Epithelial cell of esophagus (primary cell): ENCODE results near the gene EIF4EBP2.

ENCODE experiments used
- DNase-seq: peaks from one replicate; pipeline ENCODE4 v3.0.0; 2010; ENCODE audit warnings: low read depth
- H3K4me3 ChIP-seq: 2 replicates; pipeline ENCODE4 v1.5.1; 2011; ENCODE audit warnings: mild to moderate bottlenecking, low read length, control low read depth
- TF ChIP-seq, protein P1 (sequence below): IDR thresholded peaks from 2 replicates; pipeline ENCODE4 v1.5.1; 2011; ENCODE audit warnings: low read depth, mild to moderate bottlenecking, low read length, control low read depth, inconsistent platforms; ENCODE audit not compliant: insufficient read depth; ENCODE audit errors: missing control alignments

The EIF4EBP2 gene

DNA sequence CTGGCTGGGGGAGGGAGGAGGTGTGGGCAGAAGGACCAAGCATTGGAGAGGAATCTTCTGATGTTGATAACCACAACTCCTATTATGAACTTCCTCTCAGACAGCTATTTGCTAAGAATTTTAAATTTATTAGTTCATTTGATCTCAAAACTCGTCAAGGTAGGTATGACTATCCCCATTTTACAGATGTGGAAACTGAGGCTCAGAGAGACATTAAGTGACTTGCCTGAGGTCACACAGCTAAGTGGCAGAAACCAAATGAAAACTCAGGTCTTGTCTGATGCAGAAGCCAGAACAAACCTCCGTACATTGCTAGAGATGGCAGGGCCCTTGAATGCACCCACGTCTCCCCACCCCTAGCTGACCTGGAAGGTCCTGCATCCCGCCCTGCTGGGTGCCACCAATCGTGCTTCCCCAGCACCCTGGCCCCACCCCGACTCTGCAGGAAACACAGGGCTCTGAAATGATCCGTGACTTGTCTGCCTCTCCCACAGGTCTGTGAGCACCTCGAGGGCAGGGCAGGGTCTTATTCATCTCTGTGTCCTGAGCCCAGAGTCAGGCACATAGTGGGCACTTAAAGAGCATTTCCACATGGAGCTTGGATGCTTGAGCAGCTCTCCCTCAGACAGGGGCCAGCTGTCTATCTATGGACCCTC lies 69.0 kb downstream of the EIF4EBP2 start:
- H3K4me3 ChIP-seq: no peak overlapping the region
- DNase-seq: no peak
- TF ChIP-seq, protein P1, sequence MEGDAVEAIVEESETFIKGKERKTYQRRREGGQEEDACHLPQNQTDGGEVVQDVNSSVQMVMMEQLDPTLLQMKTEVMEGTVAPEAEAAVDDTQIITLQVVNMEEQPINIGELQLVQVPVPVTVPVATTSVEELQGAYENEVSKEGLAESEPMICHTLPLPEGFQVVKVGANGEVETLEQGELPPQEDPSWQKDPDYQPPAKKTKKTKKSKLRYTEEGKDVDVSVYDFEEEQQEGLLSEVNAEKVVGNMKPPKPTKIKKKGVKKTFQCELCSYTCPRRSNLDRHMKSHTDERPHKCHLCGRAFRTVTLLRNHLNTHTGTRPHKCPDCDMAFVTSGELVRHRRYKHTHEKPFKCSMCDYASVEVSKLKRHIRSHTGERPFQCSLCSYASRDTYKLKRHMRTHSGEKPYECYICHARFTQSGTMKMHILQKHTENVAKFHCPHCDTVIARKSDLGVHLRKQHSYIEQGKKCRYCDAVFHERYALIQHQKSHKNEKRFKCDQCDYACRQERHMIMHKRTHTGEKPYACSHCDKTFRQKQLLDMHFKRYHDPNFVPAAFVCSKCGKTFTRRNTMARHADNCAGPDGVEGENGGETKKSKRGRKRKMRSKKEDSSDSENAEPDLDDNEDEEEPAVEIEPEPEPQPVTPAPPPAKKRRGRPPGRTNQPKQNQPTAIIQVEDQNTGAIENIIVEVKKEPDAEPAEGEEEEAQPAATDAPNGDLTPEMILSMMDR: no peak

DNA sequence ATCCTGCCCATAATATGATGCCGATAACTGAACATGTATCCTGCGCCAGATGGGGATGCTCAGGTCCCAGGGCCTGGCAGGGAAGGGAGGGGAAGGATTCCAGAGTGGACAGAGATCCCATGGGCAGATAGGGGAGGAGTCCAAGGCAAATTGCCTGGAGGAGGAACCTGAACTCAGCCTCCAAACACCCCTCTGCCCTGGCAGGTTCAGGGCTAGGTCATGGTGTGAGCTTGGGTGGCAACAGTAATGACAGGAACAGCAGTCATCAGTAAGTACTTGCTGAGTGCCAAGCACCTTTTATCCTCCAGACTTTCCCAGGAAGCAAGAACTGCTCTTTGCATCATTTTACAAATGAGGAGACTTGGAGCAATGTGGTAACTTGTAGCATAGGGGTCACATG lies 70.8 kb downstream of the EIF4EBP2 start:
- TF ChIP-seq, protein P1: no peak
- H3K4me3 ChIP-seq: no peak overlapping the region
- DNase-seq: no peak

DNA sequence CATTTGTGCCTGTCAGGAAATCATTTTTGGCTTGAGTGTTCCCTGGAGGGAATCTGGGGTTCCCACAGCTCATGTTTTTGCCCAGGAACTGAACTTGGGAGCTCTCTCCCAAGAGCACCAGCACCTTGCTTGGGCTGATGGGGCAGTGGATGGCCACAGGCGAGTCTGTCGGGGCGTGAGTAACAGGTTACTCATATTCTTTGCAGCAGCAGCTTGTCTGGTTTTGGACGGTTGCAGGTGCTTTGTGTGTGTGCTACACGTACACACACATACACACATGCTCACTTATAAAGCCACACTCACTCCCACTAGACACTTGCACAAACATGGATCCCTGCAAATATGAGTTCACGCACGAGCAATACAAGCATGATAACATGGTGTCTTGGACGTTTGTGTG lies 71.7 kb downstream of the EIF4EBP2 start:
- TF ChIP-seq, protein P1: no peak
- DNase-seq: peak; percentile 95
- no peak overlapping the region for H3K4me3 ChIP-seq

DNA sequence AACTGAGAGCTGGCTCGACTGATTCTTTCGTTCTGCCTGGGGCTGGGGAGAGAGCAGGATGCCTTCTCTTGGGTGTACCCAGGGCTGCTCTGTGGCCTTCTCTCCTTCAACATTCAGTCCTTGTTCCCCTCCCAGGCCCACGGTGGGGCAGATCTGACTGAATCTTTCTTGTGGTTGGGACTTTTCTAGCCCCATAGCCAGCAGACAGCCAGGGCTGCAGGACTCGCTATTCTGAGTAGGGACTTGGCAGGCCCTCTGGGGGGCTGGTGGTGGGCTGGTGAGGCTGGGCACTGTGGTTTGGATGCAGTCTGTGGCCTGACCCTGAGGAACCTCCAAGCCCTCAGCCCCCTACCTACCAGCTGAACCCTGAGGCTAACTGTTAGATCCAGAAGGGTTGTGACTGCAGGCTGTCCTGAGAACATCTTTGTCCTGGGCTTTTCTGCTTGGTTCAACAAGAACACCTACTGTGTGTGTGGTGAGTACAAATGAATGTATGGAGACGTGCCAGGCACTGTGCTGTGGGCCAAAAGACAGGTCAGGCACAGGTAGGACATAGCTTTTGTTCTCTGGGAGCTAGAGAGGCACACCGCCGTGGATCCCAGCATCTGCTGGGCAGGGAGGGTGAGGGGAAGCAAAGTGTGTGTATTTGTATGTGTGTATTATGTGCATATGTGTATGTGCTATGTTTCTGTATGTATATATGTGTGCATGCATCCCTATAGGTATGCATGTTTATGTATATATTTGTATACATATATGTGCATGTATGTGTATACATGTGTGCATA lies 72.5 kb downstream of the EIF4EBP2 start:
- DNase-seq: no peak
- H3K4me3 ChIP-seq: no peak overlapping the region
- TF ChIP-seq, protein P1: no peak

DNA sequence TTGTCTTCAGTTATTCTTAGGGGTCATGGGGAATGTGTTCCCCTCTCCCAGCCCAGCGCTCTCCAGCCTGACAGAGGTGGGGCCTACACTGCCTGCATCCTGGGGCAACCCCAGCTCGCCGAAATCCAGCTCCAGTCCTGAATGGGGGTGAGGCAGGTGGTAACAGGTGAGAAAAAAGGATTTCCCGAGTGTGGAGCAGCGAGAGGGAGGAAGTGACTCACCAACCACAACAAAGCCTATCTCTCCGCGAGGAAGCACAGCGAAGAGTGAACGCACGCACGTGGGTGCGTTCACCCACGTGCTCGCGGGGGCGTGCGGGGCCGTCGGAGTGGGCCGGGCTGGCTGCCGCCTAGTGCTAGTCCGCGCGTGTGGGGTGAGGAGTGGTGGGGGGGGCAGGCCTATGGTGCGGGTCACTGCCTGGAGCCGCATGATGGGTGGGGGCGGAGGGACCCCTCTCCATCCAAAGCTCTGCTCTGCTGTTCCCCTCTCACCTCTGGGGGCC lies 73.8 kb downstream of the EIF4EBP2 start:
- peak; percentile 83 for DNase-seq
- TF ChIP-seq, protein P1: no peak
- no peak overlapping the region for H3K4me3 ChIP-seq
